HG03066 (cell line): ENCODE data around the gene SLX9.

Experiments used
- ATAC-seq: cut with Tn5 transposase; IDR thresholded peaks from one replicate; pipeline ENCODE4 v1.9.1; 2021; ENCODE audit warnings: low read depth; ENCODE audit not compliant: unreplicated experiment

Gene SLX9

DNA sequence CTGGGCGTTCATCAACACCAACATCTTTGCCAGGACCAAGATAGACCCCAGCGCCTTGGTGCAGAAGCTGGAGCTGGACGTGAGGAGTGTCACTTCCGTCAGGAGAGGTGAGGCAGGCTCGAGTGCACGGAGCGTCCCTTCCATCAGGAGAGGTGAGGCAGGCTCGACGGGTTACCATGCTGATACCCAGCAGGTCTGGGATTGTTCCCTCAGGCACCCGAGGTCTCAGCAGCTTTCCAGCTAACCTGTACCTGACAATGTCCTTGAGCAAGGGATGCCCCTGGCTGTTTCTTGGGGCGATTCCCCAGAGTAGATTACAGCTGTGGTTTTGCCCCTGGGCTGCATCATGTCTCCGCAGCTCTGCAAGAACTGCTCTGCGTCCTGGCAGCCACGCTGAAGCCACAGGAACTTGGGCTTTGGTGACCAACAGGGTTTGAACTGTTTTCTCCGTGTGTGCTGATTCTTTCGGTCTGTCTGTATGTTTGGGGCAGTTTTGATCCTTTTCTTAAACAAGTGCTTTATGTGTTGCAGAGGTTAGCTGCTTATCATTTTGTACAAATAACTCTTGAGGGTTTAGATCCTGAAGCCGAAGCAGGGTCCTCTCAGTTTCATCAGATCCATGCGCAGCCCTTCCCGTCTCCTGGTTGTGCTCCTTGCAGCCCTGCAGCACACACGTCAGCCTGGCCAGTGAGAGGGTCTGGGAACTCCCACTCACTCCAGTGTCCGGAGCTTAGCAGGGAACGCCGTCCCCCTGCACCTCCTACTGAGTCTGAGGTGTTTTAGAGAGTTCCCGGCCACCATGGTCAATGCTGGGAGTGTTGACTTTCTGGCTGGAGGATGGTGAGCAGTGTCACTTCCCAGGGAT is 4.1 kb downstream of the SLX9 start:
- no peak for ATAC-seq

DNA sequence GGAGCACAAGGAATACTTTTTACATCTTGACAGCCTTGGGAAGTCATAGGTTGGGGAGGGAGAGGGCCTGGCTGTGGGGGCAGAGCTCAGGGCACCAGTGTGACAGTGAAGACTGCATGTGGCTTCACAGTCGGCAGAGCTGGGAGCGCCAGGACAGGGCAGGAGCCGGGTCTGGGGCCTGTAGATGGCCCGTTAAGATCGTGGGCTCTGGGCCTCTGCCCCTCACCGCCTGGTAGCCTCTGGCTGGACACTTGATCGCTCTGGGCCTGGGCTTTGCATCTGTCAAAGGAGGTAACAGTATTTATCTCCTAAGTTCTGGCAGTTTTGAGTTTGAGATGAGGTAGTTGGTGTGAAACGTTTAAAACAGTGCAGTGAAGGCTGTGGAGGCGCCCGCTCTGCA is 4.8 kb downstream of the SLX9 start:
- no peak for ATAC-seq

DNA sequence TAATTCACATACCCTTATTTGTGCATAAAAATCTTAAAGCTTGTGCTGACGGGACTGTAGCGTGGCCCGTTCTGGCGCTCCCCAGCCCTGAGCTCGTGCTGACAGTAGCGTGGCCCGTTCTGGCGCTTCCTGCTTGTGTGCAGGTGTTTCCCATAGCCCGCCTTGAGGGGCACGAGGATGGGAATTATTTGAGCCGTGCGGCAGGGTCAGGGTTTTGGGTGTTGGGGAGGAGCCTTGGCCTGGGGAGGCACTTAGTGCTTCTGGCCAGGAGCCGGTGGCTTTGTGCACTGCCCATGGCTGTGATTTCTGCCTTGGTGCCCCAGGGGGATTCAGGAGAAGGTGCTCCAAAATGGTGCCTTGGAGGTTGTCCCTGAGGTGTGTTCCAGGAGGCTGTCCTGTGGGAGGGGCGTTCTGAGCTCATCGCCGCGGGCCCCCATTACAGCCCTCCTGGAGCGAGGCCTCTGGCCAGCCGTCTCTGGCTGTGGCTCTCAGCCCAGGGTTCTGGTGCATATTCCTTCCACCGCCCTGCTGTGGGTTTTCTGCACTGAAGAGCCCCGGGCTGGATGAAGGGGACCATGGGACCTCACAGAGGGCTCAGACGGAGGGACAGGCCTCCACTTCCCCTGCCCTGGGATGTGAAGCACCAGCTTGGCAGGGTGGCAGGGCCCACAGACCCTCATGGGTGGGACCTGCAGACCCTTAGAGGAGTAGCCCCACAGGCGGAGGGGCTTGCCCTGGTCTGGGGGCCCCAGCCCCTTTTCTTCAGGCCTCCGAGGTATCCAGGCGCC is 6.6 kb downstream of the SLX9 start:
- ATAC-seq: no peak

DNA sequence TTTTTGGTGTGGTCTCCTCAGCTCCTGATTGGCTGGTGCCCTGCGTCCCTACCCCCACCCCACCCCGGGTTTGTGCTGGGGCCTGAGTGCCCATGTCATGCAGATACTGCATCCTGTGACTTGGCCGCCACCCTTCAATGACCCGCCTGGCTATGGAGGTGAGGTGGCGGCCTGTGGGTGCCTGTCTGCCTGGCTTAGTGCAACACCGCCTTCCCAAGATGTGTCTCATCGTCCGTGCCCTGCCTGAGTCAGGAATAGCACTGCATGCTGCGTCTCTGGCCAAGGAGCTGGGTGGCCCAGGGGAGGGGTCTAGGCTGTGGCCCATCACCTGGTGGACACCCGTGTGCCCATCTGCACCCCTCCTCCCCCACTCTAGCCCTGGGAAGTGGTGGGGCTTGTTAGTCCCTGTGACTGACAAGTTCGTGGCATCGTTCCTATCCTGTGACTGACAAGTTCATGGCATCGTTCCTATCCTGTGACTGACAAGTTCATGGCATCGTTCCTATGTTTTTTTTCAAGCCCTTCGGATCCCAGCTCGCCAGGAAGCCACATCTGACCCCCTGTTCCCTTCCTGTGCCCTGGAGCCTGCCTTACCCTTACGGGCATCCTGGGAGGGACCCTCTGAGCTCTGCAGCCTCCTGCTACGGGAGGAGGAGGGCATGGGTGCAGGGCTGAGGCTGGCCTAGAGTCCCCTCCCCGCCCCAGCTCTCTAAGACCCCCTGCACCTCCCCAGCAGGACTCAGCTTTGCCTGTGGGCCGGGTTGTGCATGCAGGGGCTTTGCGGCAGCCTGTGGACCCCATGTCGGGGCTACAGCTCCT is 7.5 kb downstream of the SLX9 start:
- ATAC-seq: no peak

DNA sequence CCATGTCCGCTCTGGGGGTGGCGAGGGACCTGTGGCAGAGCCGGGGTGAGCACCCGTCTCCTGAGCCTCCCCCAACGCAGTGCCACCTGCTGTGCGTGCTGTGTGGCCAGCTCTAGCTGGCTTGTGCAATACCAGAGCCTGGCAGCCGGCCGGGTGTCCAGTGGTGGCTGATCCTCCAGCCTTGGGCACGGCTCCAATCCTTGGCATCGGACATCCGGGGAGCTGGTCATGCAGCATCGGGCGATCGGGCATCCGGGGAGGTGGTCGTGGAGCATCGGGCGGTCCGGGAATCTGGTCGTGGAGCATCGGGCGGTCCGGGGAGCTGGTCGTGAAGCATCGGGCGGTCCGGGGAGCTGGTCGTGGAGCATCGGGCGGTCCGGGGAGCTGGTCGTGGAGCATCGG is 8.1 kb downstream of the SLX9 start:
- no peak for ATAC-seq

DNA sequence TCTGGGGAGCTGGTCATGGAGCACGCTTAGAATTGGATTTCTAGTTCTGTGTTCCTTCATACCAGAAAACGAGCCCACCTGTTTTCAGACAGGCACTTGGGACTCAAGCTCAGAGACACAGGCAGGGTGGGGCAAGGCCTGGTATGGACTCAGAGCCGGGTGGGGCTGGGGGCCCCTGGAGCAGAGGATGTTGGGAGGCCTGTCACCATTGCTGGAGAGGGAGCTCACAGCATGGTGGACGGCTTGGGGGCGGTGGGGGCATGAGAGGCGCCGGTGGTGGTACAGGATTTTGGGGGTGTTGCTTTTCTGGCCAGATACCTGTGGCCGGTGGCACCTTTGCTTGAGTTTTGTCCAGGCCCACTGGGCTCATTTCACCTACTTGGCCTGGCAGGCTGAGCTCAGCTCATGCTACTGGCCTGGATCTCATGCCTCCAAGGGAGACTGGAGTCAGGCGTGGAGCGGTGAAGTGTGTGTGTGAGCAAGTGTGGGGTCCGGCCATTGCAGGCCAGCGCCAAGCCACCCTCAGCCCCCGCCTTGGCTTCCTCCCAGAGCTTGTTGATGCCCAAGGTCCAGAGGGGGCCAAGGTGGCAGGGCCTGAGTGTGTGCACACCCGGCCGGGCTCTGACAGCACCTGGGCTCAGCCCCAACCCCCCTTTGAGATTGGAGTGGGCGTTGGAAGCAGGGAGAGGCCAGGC is 8.7 kb downstream of the SLX9 start:
- ATAC-seq: no peak

DNA sequence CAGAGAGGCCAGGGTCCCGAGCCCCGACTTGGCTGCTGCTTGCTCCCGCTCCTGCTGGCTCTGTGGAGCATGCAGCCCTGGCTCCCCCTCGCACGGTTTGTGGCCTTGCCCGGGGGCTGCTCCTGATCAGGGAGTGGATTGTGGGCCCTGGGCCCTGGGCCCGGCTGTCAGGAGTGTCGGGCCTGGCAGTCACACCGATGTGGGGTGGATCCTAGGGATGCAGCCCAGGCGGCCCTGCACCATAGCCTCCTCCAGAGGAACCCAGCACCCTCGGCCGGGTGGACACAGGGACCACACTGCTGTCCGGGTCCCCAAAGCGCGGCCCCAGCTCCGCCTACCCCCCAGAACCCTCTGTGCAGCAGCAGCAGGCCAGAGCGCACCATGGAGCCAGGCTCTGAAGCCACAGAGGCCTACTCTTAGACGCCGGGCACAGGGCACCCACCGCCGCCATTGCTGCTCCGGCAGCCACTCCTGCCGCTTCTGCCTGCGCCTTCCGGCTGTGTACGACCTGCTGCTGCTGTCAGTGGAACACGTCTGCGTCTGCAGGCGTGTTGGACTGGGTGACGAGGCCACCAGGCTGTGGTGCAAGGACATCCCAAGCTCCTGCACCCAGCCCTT is 9.4 kb downstream of the SLX9 start:
- ATAC-seq: no peak

DNA sequence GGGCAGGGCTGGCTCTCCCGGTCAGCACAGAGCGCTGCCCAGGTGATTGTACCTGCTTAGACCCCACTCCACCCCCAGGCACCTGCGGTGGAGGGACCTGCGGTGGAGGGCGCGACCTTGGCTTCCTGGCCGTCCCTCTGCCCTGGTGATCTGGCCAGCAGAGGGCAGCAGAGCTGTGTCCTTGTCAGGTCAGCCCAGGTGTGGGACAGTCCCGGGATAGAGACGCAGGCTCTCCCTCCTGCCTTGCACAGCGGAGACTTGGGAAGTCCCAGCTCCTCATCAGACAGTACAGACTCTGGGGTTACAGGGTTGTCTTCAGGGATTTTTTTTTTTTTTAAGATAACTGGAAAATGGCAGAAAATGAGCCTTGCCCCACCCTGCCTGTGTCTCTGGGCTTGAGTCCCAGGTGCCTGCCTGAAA is 10.0 kb downstream of the SLX9 start:
- peak; percentile 70 for ATAC-seq

DNA sequence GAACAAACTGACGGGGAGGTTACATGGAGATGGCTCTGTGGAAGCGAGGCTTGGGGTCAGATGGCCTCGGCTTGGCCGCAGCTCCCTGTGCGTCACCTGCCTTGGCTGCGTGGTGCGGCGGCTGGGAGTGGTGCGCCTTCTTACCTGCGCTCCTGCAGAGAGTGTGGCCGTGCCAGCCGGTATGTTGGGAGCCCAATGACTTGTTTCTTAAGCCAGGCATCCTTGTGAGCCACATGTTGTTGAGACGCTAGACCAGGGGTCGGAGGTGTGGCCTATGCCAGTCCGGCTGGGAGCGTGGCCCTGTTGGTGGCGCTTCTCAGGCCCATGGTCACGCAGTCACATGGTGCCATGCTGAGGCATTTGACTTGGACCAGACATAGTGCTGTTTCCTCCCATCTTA is 10.5 kb downstream of the SLX9 start:
- no peak for ATAC-seq

DNA sequence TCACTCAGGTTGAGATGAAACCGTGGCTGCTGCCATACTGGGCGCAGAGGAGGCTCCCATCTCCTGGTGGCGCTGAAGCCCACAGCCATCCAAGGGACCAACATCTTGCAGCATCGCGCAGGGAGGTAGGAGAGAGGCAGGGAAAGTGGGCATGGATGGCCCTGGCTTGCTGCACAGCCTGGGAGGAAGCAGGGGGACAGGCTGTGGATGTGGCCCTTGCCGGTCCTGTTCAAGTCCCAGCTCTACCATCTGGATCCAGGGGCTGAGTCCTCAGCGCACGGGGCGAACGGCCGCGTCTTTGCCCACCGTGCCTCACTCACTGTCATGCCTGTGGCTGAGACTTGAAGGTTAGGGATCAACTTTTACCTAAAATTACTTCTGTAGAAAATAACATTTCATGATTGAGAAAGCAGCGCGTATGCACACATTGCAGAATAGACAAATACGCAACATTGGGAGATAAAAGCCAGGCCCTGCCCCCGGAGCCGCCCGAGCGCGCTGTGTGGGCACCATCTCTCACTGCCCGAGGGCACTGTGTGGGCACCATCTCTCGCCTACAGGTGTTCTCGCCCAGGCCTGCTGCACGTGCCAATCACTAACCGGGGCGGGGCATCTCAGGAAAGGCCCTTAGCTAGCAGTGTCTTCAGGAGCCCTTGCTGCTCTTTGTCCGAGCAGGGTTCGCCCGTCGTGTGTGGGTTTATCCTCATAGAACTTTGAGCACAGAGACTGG is 11.5 kb downstream of the SLX9 start:
- no peak for ATAC-seq

DNA sequence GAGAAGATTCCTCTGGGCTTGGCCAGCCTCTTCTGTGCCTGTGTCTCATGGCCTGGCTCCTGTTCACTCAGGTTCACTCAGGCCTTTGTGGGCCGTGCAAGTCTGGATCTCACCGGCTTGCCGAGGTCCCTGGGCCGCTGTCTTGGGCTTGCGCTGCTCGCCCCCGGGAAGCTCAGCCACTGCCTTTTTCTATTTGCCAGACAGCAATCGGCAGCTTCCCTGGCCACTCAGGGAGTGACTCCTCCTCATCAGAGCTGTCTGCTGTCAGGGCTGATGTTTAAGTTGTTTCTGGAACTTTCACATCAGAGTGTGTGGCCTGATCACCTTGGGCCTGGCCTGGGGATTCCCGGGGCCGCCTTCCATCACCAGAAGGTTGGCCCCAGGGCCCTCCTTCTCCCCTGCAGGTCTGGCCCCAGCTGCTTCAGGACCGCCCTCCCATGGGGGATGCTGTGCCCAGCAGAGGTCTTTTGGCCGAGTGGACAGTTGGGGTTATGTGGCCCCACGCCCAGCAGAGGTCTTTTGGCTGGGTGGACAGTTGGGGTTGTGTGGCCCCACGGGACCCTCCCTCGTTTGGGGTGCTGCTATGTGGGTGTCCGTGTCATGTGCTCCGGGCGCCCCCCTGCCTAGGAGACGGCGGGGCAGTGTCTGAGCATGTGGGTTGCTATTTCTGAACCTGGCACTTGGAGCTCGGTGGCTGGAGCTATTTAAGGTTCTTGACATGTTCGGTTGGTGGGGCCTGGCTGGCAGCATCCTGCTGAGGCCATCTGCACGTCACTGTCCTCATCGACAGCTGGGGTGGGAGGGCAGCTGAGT is 12.5 kb downstream of the SLX9 start:
- ATAC-seq: no peak

DNA sequence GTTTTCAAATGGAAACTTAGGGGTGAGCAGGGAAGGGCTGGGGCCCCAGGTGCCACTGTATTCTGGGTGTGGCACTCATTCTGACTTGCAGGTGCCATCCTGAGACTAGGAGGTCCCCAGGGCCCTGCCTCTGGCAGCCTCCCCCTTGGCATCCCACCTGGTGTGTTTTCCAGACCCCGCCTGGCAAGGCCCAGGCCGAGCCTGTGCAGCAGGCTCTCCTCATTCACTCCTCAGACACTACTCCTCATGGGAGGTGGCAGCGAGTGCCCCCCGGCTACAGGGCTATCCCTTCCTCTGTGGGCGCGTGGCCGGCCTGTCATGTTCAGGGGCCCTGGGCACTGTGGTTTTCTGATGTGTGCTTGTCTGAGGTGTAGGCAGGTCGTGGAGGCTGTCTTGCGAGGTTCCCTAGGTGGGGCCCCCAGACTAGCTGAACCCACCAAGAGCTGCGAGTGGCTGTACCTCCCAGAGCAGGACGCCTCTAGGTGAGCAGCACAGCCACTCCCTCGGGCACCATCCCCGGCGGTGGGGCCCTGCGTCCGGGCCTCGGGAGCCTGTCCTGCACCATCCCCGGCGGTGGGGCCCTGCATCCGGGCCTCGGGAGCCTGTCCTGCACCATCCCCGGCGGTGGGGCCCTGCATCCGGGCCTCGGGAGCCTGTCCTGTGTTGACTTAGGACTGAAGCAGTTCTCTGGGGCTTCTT is 13.2 kb downstream of the SLX9 start:
- ATAC-seq: no peak

DNA sequence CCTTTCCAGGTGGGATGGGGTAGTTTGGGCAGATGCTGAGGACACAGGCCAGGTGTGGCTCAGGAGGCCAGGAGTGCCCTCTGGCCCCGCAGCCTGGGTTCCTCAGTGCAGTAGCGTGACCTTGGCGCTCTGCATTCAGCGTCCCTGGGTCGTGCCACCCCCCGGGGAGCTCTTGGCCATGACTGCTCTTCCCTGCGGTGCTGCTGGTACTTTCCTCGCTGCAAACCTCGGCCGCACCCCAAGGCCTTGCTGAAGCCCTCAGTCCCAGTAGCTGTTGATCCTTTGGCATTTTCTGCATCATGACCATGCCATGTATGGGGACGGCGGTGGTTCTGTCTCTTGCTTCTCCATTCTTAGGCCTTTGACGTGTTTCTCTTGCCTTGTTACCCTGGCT is 13.8 kb downstream of the SLX9 start:
- no peak for ATAC-seq

DNA sequence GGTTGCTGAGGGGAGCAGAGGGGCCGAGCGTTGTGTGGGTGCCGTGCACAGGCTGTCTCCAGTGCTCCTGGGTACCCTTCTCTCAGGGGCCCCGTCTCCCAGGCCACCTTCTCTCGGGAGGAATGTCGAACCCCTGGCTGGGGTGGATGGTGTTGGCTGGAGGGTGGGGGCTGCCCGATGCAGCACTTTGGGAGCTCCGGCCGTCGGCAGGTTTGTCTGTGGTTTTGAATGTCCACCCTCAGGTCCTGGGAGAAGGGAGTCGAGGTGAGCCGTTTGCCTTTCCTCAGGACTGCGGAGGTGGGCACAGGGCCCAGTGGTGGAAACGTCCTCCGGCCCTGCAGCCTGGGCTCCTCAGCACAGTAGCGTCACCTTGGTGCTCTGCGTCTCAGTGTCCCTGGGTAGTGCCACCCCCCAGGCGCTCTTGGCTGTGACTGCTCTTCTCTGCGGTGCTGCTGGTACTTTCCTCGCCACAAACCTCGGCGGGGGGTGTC is 14.5 kb downstream of the SLX9 start:
- no peak for ATAC-seq

DNA sequence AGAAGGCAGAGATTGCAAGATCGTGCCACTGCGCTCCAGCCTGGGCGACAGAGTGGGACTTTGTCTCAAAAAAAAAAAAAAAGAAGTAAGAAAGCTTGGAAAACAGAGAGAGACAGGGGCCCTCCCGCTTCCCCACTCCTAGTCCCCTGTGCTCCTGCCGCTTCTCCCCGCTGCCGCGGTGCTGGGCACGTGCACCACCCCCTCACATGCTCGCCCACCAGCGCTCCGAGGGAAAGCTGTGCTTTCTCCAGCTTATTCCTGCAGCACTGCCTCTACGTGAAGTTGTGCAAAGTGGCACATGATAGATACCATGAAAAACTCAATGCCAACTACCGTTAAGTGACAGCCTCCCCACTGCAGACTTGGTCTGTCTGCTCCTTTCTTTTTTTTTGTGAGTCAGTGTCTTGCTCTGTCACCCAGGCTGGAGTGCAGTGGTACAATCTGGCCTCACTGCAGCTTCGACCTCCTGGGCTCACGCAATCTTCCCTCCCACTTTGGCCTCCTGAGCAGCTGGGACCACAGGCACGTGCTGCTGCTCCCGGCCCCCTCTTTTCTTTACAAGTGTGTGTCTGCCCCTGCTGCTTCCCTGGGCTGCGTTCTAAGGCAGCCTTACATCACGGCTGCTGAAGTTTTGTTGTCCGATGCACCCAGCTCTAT is 15.4 kb downstream of the SLX9 start:
- ATAC-seq: no peak

DNA sequence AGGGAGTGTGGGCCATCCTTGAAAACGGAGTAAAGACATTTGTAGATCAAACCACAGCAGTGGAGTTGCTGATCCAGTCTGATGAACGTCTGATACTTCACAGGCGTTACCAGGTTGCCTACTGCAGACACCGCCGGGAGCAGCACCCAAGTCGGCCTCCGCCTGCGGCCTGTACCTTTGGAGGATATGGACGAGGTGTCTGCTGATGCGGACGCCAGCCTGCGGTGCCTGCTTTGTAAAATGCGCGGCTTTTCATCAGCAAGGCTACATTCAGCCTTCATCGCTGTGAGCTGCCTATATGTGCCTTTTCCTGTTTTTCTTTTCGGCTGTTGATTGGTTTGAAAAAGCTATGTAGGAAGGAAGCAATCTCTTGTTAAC is 16.0 kb downstream of the SLX9 start:
- no peak for ATAC-seq

DNA sequence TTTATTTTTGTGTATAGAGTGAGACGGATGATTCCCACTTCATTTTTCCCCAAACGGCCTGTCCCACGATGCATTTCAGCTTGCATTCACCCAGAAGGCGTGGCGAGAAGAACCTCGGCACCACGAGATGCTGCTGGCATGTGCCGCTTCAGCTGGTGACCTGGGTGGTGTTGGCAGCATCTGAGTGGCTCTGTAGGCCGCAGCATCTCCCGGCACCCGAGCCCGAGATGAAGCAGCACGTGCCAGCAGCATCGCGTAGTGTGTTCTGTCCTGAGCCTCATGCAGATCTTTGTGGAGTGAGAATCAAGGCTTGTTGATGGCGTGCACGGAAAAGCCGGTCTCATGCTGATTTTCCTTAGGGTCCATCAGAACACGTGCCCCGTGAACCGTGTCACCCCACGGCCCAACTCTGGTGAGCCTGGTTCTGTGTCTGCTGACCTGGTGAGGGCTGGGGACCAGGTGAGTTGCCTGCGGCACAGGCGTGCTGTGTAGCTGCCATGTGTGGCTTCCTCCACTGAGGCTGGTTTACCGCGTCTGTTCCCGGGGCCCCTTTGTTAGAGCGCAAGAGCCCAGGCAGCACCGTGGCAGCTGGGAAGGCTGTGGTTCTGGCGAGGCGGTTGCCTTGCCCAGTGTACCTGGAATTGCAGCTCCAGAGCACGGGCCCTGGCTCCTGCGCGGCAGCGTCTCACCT is 16.7 kb downstream of the SLX9 start:
- ATAC-seq: no peak
